ENCODE measurements around the gene FAM241B.

FAM241B gene

GRCh38 chr10:69668721-69669120, 38.7 kb downstream of the FAM241B start:
- no peak for DNase-seq

- DNase-seq, result no peak
Observed at GRCh38 chr10:69669409-69669808, 39.4 kb downstream of the FAM241B start.

GRCh38 chr10:69673521-69673920, 43.5 kb downstream of the FAM241B start:
- DNase-seq, result no peak

- DNase-seq, result no peak
Observed at GRCh38 chr10:69674786-69675185, 44.7 kb downstream of the FAM241B start.

GRCh38 chr10:69676301-69676700, 46.3 kb downstream of the FAM241B start:
- DNase-seq, result no peak

- DNase-seq, result no peak
Observed at GRCh38 chr10:69677985-69678654, 48.1 kb downstream of the FAM241B start.

GRCh38 chr10:69679736-69680135, 49.7 kb downstream of the FAM241B start:
- DNase-seq, result no peak

- DNase-seq, result no peak
Observed at GRCh38 chr10:69680610-69681009, 50.6 kb downstream of the FAM241B start.

GRCh38 chr10:69681436-69681835, 51.4 kb downstream of the FAM241B start:
- no peak for DNase-seq

GRCh38 chr10:69682955-69683474, 53.0 kb downstream of the FAM241B start:
- DNase-seq, result no peak
